HG03469 (cell line): ENCODE measurements around the gene PTCH2.

Experiments used
- ATAC-seq: cut with Tn5 transposase; IDR thresholded peaks from one replicate; pipeline ENCODE4 v1.9.1; 2021; ENCODE audit warnings: mild to moderate bottlenecking, moderate library complexity, moderate number of reproducible peaks; ENCODE audit not compliant: unreplicated experiment

The PTCH2 gene, protein sequence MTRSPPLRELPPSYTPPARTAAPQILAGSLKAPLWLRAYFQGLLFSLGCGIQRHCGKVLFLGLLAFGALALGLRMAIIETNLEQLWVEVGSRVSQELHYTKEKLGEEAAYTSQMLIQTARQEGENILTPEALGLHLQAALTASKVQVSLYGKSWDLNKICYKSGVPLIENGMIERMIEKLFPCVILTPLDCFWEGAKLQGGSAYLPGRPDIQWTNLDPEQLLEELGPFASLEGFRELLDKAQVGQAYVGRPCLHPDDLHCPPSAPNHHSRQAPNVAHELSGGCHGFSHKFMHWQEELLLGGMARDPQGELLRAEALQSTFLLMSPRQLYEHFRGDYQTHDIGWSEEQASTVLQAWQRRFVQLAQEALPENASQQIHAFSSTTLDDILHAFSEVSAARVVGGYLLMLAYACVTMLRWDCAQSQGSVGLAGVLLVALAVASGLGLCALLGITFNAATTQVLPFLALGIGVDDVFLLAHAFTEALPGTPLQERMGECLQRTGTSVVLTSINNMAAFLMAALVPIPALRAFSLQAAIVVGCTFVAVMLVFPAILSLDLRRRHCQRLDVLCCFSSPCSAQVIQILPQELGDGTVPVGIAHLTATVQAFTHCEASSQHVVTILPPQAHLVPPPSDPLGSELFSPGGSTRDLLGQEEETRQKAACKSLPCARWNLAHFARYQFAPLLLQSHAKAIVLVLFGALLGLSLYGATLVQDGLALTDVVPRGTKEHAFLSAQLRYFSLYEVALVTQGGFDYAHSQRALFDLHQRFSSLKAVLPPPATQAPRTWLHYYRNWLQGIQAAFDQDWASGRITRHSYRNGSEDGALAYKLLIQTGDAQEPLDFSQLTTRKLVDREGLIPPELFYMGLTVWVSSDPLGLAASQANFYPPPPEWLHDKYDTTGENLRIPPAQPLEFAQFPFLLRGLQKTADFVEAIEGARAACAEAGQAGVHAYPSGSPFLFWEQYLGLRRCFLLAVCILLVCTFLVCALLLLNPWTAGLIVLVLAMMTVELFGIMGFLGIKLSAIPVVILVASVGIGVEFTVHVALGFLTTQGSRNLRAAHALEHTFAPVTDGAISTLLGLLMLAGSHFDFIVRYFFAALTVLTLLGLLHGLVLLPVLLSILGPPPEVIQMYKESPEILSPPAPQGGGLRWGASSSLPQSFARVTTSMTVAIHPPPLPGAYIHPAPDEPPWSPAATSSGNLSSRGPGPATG

DNA sequence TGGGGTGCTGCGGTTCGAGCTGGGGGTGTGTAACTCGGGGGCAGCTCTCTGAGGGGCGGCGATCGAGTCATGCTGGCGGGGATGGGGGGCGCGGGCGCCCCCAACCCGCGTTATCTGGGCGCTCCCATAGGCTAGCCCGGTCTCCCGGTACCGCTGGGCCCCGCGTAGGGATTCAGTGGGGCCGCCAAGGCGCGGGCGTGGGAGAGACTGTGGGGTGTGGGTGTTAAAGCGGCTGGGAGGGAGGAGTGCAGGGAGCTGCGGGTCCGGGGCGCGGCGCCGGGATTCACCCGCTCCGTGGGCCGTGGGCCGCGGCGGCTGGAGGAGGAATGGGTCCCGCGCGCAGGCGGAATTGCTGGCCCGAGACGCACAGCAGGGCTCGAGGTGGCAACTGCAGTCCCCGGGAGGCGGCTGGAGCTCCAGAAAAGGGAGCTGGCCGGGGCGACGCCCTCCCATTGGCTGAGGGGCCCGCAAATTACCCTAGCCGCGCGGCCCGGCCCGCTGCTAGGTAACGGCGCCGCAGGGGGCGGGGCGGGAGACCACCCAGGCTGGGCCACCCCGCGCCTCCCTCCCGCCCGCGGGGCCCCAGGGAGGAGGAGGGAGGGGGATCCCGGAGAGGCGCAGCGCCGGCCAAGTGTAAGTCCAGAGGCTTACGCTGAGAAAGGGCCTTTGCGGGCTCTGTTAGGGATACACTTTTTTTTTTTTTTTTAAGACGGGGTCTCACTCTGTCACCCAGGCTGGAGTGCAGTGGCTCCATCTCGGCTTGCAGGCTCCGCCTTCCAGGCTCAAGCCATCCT, at the start of gene PTCH2:
Gene PTCH2, minus strand, starts transcription at position 392 of the 794 bp plus-strand sequence. Its CDS starts 321 bp downstream, at position 71.
- ATAC-seq, result no peak

DNA sequence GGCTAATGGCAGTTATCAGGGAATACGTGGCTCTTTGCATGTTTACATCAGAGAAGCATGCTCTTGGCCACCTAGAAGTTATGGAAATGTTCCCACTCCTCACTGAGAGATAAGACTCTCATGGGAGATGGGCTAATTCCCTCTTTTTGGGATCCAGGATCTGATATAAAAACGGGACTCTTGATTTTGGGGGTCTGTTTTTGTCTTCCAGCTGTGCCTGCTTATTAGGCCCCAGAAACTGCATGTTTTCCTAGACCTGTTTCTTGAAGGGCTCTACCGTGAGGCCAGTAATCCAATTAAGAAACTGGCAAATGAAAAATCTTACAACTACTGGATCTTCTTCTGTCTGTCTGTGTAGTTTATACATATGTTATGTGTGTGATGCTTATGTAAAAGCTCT, 47.0 kb upstream of the PTCH2 start:
- no peak for ATAC-seq

DNA sequence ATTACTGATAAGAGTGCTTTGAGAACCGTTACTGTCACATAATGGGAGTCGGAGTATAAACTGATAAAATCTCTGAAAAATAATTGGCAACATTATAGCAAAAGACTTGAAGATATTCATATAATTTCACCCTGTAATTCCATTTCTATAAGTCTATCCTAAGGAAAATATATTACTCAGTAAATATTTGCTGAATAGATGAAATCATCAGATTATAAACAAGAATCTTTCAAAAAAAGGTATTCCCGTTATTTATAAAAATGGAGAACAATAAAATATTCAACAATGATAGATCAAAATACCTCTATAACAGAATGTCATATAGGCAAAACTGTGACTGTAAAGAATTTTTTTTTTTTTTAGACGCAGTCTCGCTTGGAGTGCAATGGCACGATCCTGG, 42.4 kb upstream of the PTCH2 start:
- ATAC-seq, result no peak

DNA sequence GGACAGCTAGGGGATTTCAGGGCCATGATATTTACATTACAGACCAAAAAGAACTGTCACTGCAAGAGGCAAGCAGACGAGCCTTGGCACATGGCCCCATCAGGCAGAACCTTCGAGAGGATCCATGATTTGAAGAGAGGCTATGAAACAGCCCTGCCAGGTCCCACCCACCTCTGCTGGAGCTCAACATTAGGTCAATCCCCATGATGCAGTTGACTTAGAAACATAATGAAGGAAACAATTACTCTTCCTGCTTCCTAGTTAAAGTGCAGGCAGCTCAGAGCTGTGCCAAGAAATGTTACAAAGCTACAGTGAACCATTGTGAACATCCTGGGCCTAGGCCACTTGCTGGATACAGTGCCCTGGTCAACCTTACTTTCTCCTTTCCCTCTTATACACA, 41.7 kb upstream of the PTCH2 start:
- no peak for ATAC-seq

DNA sequence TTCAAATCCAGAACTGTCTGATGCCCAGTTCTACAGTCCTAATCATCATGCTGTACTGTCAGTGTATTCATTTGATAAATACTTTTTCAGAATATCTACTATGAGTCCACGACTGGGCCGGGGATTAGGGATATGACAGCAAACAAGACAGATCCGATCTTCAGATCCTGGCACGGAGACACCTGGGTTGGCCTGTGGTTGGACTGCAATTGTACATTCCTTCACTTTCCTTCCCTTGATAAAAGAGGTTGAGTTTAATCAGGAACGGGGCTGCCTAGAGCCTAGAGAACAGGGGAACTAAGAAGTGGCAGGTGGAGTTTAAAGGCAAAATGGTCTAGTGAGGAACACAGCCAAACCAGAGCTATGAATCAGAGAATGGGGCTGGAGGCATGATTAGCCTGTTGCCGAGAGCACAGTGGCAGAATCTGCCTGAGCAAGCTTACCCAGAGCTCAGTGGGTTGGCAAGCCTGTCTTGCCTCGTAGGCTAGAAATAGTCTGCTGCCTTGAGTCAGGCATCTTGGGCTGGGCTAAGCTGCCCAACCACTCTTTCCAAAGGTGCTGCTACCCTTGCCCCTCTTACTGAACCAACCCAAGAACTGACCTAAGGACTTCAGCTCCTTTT, 38.1 kb upstream of the PTCH2 start:
- ATAC-seq, result no peak

DNA sequence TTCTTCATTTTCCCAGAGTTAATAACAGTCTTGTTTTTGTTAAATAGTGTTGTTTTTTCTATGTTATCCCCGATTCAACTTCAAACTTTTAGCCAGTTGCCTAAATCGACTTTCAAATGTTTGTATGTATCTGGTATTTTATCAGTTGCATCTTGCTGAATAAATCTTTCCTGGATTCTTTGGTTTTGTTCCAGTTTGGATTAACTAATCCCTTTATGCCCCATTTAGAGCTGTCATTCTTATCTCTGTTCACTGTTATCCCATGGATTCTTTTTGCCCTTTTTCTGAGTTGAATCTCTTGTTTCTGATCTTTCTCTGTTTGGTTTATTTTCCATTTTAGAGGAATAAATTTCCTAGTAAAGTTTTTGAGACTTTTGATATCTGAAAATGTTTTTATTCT, 31.1 kb upstream of the PTCH2 start:
- ATAC-seq, result no peak

DNA sequence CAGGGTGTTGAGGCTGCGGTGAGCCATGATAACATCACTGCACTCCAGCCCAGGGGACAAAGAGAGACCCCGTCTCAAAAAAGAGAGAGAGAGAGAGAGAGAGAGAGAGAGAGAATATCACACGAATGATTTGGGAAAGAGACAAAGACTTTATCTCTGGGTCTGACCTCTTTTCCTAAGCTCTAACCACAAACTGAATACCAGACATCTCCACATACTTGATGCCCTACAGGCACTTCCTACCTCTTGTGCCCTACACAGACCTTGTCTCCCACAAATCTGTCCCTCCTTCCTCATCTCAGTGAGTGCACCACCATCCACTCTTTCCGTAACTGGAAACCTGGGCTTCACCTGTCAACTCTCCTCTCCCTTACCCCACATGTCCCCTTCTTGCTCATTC, 27.0 kb upstream of the PTCH2 start:
- no peak for ATAC-seq

DNA sequence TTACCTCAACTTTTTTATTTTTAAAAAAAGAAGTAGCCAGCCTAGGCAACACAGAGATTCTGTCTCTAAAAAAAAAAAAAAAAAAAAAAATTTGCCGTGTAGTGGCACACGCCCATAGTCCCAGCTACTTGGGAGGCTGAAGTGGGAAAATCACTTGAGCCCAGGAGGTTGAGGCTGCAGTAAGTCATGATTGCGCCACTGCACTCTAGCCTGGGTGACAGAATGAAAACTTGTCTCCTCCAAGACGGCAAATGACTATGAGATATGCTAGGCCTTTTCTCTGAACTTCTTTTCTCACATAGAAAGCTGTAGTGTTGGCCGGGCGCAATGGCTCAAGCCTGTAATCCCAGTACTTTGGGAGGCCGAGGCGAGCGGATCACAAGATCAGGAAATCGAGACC, 24.7 kb upstream of the PTCH2 start:
- ATAC-seq, result no peak

DNA sequence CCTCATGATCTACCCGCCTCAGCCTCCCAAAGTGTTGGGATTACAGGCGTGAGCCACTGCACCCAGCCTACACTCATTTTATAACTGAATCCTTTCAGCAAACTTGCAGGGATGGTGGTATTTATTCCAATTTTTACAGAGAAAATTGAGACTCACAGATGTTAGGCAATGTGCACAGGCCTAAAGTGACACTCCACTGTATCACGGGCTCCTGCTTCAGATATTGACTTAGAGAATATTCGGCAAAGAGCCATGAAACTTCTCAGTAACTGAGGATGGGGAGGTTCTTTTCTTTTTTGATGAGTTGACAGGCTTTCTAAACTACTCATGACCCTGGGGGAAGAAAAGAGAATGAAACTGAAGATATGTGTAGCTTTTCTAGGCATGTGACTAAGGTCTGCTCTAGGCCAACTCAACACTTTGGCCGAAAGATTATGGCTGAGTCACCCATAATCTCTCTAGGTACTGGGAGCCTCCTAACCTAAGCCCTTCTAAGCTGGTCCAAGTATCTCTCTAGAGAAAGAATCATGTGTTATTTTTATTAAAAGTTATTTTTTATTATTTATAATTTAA, 19.9 kb upstream of the PTCH2 start:
- no peak for ATAC-seq

DNA sequence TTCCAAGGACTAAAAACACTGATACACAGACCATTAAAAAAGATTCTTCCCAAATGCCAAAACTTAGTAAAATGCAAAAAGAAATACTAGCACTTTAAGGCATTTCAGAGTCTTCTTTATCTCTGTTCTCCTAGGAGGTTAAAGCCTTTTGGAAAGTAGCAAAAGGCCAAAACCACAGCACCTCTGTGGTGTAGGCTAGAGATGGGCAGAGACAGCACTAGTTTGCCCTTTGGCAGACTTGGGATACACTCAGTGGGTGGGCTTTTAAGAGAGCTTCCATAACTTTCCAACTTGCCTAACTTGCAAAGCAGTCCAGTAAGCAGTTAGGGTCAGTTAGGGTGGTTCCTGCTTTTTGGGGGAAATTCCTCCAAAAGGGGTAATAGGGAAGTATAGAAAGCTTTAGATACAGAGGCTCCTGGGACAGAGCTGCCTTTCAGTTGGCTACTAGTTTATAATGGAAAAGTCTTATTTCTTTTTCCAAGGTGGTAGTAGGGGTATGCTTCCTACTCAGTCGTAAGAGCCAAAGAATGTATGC, 17.9 kb upstream of the PTCH2 start:
- no peak for ATAC-seq

DNA sequence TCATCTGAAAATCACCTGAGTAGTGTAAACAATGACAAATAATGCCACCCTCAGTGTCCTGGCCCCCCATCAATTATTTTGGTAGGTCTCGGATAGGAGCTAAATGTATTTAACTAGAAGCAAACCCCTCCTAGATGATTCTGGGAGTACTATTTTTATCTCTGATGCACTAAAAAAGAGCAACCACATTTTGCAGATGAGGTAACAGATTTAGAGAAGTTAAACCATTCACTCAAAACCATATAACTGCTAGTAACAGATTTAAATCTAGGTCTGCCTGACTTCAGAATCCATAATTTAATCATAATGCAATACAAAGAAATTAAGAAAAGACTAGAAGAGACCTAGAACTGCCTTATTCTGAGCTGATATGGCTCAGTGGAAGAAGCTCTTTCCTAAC, 17.3 kb upstream of the PTCH2 start:
- ATAC-seq, result no peak

DNA sequence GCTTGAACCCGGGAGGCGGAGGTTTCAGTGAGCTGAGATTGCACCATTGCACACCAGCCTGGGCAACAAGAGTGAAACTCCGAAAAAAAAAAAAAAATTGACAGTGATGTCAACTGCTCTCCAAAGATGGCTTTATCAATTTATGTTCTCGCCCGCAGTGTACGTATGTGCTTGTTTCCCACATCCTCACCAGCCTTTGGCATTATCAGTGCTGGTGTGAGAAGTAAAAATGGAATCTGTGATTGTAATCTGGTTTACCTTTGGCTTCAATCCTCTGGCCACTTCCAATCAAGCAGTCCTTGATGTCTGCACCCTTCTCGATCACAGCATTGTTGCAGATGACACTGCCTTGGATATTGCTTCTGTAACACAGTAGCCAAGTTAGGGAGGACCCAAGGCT, 14.4 kb upstream of the PTCH2 start:
- no peak for ATAC-seq

DNA sequence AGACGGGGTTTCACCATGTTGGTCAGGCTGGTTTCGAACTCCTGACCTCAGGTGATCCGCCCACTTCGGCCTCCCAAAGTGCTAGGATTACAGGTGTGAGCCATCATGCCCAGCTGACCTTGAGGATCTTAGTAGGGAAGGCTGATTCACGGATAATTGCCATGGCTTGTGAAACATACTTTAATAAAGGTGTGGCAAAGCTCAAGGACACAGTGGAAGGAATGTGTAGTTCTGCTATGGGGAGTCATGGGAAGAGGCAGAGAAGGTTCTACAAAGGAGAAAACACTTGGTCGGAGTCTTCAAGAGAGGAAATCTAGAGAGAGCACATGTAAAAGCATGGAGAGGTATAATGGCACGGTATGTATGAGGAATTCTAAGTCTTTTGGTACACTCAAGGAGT, 12.7 kb upstream of the PTCH2 start:
- no peak for ATAC-seq

DNA sequence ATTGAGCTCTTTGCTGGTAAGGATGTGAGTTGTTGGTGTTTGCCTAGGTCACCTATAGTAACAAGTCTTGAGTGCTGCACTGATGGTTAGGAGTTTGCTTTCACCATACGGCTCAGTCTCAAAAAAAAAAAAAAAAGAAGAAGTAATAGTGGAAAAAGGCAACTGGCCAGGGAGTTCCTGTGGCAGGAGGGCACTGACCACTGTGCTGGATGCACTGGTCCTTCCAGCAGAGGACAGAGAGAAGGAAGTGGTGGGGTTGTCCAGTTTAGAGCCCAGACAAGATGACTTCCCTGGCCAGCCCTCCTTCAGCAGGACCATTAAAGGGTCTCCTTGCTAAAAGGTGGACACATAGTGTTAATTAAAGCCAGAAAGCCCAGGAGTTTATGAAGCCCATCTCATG, 11.9 kb upstream of the PTCH2 start:
- ATAC-seq, result no peak

DNA sequence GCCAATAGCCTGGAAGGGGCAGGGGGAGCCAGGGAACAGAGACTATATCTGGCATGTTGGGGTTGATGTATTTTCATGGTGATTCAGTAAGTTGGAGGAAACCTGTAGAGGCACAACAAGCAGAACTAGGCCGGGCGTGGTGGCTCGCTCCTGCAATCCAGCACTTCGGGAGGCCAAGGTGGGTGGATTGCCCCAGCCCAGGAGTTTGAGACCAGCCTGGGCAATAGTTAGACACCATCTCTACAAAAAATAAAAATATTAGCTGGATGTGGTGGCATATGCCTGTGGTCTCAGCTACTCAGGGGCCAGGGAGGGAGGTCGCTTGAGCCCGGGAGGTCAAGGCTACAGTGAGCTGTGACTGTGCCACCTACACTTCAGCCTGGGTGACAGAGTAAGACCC, 10.1 kb upstream of the PTCH2 start:
- no peak for ATAC-seq

DNA sequence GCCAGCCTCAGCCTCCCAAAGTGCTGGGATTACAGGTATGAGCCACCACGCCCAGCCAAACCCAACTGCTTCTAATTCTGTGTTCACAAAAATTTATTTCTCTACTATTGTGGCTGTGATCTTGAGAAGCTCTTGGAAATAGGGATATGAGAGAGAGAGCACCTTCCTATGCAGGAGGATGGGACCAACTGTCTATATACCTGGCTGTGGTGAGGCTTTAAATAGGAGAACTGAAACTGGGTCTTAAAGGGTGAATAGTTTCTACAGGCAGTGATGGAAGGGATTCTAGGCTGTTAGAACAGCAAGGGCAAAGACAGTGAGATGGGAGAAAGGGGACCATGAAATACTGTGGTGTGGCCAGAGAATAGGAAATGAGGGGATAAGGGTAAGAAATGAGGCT, 8.3 kb upstream of the PTCH2 start:
- no peak for ATAC-seq

DNA sequence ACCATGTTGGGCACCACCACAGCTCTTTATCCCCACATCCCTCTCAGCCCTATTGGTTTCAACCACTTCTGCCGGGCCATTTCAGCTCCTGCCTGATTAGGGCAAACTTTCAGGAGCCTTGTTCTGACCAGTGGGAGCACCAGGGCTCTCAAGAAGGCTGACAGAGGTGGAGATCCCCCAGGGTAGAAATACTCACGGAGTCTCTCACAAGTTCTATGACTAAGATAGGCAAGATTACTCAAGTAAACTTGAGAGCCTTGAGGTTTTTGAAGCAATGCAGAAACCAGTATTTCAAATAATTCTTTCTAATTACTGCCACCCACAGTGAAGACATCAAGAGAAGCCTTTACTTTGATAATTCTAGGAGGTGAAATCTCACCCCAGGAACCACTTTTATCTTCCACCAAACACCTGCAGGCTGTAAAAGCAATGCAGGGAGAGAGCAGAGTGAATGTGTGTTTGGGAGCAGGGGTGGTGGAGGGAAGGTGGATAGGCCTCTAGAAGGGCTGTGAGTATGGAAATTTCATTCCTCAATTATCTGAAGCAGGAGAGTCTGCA, 6.6 kb upstream of the PTCH2 start:
- no peak for ATAC-seq

DNA sequence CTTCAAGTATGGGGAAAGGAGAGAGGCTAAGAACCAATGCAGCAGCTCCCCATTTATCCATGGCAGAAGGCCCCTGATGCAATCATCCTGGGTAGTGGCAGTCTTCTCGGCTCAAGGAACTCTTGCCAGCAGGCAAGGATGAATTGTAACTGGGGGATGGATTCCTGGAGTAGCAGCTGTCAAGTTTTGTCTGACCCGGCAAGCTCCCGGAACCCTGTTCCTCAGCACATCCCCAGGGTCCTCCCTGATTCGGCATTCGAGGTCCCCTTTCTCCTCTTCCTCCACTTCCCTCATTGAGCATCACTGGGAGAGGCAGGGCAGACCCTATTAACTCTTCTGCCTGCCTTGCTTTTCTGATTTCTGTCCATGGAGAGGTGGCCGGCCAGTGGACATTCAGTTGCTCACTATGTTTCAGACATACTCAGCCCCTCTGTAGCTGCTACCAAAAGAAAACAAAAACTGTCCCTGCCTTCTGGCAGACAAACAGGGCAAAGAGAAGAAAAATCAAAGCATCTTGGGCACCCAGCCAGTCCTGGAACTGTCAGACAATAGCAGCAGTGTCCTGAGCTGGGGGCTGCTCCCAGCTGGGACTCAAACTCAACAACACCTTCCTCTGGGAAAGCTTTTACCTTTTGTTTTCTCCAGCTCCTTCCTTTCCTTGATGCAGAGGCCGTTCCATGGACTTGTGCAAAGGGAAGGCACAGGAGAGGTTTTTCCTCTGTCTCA, 5.6 kb upstream of the PTCH2 start:
- no peak for ATAC-seq

DNA sequence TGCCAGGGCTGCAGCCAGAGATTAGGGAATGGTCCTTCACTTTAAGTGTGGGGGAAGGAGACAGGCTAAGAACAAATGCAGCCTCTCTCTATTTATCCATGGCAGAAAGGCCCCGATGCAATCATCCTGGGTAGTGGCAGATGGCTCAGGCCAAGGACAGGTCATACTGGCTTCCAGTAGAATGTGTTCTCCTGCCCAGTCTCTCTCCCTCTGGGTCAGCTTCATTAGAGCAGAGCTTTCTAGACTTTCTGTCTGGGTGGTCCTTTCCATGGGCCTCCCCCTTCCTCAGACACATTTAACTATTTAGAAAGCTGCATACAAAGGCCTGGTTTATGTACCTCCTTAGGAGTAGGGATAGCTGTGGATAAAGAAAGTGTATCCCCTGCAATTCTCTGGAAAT, 4.8 kb upstream of the PTCH2 start:
- no peak for ATAC-seq
